ENCODE measurements around the gene CALML6. TPM values are rescaled to one million over a fixed set of nuclear protein-coding genes. Genes with fewer than 3 reads are reported as not detected.

Gene CALML6
- total and polyA plus RNA-seq, 2 of the 8 experiments (the other 6 are each of a cell fraction or from before 2014, with no cell fraction given) = 0.54 to 1.3 TPM

GRCh38 chr1:1906185-1907097 is 8.6 kb upstream of the CALML6 start:
- Histone ChIP-seq H3K9ac (replicated peaks in 1 of 4; ENCODE audit: extremely low read depth in 1 of 4, low read depth in 3 of 4, low read length in 3 of 4) (no peak overlapping the region), H3K79me2 (ENCODE audit: control insufficient read depth in 1 of 2, insufficient read depth in 2 of 2, low read length in 2 of 2) (no peaks in the 10 kb centered on the region), H3K14ac (ENCODE audit: insufficient read length) (no peak overlapping the region), H4K20me1 (replicated peaks in 1 of 2; ENCODE audit: control insufficient read depth in 1 of 2, insufficient read depth in 2 of 2, low read length in 2 of 2) (no peaks in the 10 kb centered on the region), H2AFZ (ENCODE audit: low read length) (no peak overlapping the region), H3K56ac (replicated peaks; ENCODE audit: insufficient read length, low read depth, low read length) (no peak overlapping the region), H4K8ac (ENCODE audit: extremely low read depth, insufficient read depth, low read length) (no peak overlapping the region), H4K91ac (replicated peaks; ENCODE audit: insufficient read length, low read length) (peak overlapping the region; percentile 89), H3K18ac (ENCODE audit: extremely low read depth, low read length) (peak overlapping the region; percentile 32; the same call in 1 of the 2 replicates), H3K4me2 (ENCODE audit: insufficient read depth in 1 of 2, low read depth in 2 of 2, low read length in 2 of 2) (no peak overlapping the region), H3K27ac (ENCODE audit: low read depth, low read length) (no peak overlapping the region), H3K9me3 (ENCODE audit: insufficient read depth in 2 of 2, low read depth in 1 of 2, low read length in 1 of 2) (no peaks in the 10 kb centered on the region), H3K36me3 (ENCODE audit: control insufficient read depth in 2 of 4, insufficient read depth in 4 of 4, low read length in 3 of 4) (no peaks in the 10 kb centered on the region), H3K4me3 (ENCODE audit: extremely low read depth in 1 of 4, insufficient read depth in 2 of 4, low read depth in 3 of 4, low read length in 4 of 4) (no peak overlapping the region), H3K23ac (ENCODE audit: insufficient read length) (no peak overlapping the region), H2BK15ac (ENCODE audit: low read length) (0 out of 2 replicates have a peak overlapping the region, but pooled peaks have one; percentile 40), H2AK5ac (ENCODE audit: low read depth, low read length) (no peak overlapping the region), H2BK5ac (ENCODE audit: low read depth, low read length) (peak overlapping the region; percentile 60; the same call in 1 of the 2 replicates), H4K5ac (ENCODE audit: insufficient read length, low read depth, low read length) (no peak overlapping the region), H2BK12ac (ENCODE audit: low read depth, low read length) (no peak overlapping the region), H2BK20ac (ENCODE audit: low read length) (peak overlapping the region; percentile 77; the same call in 1 of the 2 replicates), H3K4me1 (replicated peaks in 1 of 4; ENCODE audit: control insufficient read depth in 3 of 4, insufficient read depth in 4 of 4, low read length in 3 of 4) (peaks cover 0 to 10% (median 5%) of the 10 kb centered on the region in 4 experiments; a peak in 5 of 7 replicates), H3K4ac (replicated peaks; ENCODE audit: insufficient read length, low read depth, low read length) (no peak overlapping the region), H3K27me3 (replicated peaks in 1 of 4; ENCODE audit: control insufficient read depth in 3 of 4, extremely low read depth in 1 of 4, insufficient read depth in 3 of 4, low read length in 3 of 4) (no peaks in the 10 kb centered on the region; a peak in 1 of 7 replicates), H2BK120ac (replicated peaks; ENCODE audit: low read depth, low read length) (no peak overlapping the region), H3K23me2 (ENCODE audit: low read depth, low read length) (peaks cover 5% of the 10 kb centered on the region; the same call in 1 of the 2 replicates), H3K79me1 (ENCODE audit: low read depth, low read length) (no peaks in the 10 kb centered on the region)
- peak in 1 of 2 experiments; percentile 89 for DNase-seq (ENCODE audit: low read depth in 1 of 2, low spot score in 2 of 2)
- CTCF ChIA-PET (ENCODE audit: partially characterized antibody) = interaction anchor here (0.6 to 9.7 kb wide), 40 partner anchors 9 to 154 kb away, joined by 3 to 74 read pairs (median 6); no protein-coding TSS in a partner anchor
- FAIRE-seq = peak; percentile 83
- POLR2A ChIA-PET (ENCODE audit: partially characterized antibody) = interaction anchor here (0.8 to 1.4 kb wide), 5 partner anchors 8 to 124 kb away, joined by 3 to 4 read pairs (median 3); partner anchors contain the start of gene CALML6
- WGBS, 2 experiments (ENCODE audit: extremely low coverage in 1 of 2, insufficient coverage in 1 of 2, insufficient read length in 1 of 2, insufficient replicate concordance in 2 of 2, low coverage in 1 of 2, low lambda C conversion rate in 2 of 2, missing lambda C conversion rate in 1 of 2) = 38% methylated on average over 15 of the region's 15 CpGs; no CpG with 5 or more reads in 1 of the 2 experiments
- TF ChIP-seq BCL11A (IDR thresholded peaks at IDR 0.05; ENCODE audit: low read depth in 2 of 2, low read length in 2 of 2) (no peak), RAD21 (IDR thresholded peaks at IDR 0.05 in 1 of 2, conservative IDR thresholded peaks at IDR 0.05 in 1 of 2; ENCODE audit: low read depth in 2 of 2, low read length in 2 of 2) (peak; percentile 96 to 97), GABPA (IDR thresholded peaks at IDR 0.05; ENCODE audit: borderline replicate concordance, insufficient read depth, low read length) (peak; percentile 59; the same call in 1 of the 2 replicates), BRCA1 (IDR thresholded peaks at IDR 0.05; ENCODE audit: low read depth, low read length) (no peak), ATF3 (IDR thresholded peaks at IDR 0.05; ENCODE audit: insufficient read depth, low read depth, low read length) (no peak)
- TF ChIP-seq, protein P1, sequence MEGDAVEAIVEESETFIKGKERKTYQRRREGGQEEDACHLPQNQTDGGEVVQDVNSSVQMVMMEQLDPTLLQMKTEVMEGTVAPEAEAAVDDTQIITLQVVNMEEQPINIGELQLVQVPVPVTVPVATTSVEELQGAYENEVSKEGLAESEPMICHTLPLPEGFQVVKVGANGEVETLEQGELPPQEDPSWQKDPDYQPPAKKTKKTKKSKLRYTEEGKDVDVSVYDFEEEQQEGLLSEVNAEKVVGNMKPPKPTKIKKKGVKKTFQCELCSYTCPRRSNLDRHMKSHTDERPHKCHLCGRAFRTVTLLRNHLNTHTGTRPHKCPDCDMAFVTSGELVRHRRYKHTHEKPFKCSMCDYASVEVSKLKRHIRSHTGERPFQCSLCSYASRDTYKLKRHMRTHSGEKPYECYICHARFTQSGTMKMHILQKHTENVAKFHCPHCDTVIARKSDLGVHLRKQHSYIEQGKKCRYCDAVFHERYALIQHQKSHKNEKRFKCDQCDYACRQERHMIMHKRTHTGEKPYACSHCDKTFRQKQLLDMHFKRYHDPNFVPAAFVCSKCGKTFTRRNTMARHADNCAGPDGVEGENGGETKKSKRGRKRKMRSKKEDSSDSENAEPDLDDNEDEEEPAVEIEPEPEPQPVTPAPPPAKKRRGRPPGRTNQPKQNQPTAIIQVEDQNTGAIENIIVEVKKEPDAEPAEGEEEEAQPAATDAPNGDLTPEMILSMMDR (IDR thresholded peaks at IDR 0.05; ENCODE audit: control extremely low read depth in 1 of 3, insufficient read depth in 1 of 3, low read depth in 1 of 3, low read length in 3 of 3) = peak in 2 of 3 experiments; percentile 93 to 99; a peak in 3 of 4 replicates
